Hepatocyte (in vitro differentiated cells): ENCODE results near the gene GALNT17.

Experiments
- CTCF ChIP-seq: fragments of 200-600 bp; sonication (generic); IDR thresholded peaks from 2 replicates; pipeline ENCODE4 v1.5.1; 2016; ENCODE audit warnings: antibody characterized with exemption, mild to moderate bottlenecking; ENCODE audit not compliant: poor library complexity
- EZH2 ChIP-seq: fragments of 200-600 bp; sonication (generic); IDR thresholded peaks from 2 replicates; pipeline ENCODE4 v1.6.1; 2016; ENCODE audit warnings: antibody characterized with exemption, mild to moderate bottlenecking, borderline replicate concordance
- EZH2phosphoT487 ChIP-seq: fragments of 200-600 bp; sonication (generic); IDR thresholded peaks from one replicate; pipeline ENCODE4 v1.6.1; 2018; ENCODE audit warnings: antibody characterized with exemption, mild to moderate bottlenecking, low read depth, moderate library complexity; ENCODE audit not compliant: unreplicated experiment, severe bottlenecking

- TF ChIP-seq EZH2 (no peak), CTCF (no peak), EZH2phosphoT487 (no peak)
Observed at GRCh38 chr7:71659622-71660021, 527.7 kb downstream of the GALNT17 start.
